ENCODE data around the gene IRX3.

IRX3 gene

DNA sequence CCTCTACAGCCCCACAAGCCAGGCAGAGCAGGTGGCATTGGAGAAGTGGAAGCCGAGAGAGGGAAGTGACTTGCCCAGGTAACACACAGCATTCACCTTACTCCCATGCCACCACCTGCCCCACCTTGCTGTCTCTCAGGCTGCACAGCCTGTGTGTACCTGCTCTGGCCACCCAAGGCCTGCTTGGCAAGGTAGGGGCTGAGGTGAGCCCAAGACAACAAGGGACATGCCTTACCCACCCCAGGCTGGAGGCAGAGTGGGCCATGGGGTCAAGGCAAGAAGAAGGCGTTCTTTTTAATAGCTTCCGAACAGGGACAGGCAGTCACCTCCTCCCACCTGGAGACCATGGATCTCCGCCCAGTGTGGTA lies 40.1 kb downstream of the IRX3 start:
- H3K27ac ChIP-seq (ENCODE audit: low read length), result no peak overlapping the region
- H3K36me3 ChIP-seq (replicated peaks; ENCODE audit: insufficient read depth, low read length), result no peaks in the 10 kb centered on the region
- H3K27me3 ChIP-seq (replicated peaks; ENCODE audit: insufficient read depth, low read length), result no peaks in the 10 kb centered on the region

DNA sequence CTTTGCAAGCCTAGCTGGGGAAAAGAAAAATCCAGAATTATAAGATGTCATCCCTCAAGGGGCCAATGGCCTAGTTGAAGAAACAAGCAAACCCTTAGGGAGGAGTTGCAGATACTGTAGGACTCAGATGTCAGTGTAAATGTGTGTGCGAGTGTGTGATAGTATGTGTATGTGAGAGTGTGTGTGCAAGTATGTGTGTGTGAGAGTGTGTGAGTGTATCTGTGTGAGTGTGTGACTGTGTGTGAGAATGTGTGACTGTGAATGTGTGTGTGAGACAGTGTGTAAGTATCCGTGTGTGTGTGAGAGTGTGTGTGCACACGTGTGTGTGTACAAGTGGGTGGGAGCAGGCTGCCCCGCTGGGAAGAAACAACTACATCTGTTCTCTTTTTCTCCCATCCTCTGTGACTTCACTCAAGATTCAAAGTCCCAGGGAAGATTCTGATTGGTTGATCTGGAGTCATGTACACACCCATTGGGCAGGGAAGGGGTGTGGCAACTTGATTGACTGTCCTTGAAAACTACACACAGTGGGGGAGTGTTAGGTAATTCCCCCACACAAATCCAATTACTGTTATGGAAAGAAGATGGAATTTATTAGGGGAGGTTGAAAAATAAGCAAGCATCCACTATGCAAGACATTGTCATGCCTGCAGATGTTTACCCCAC lies 40.7 kb downstream of the IRX3 start:
- Histone ChIP-seq H3K27me3 (replicated peaks; ENCODE audit: insufficient read depth, low read length) (no peaks in the 10 kb centered on the region), H4K20me1 (ENCODE audit: insufficient read depth, low read length) (no peaks in the 10 kb centered on the region), H3F3A (ENCODE audit: insufficient read depth, low read length) (no peaks in the 10 kb centered on the region), H3K4me2 (ENCODE audit: low read depth, low read length) (no peak overlapping the region), H3K36me3 (replicated peaks; ENCODE audit: insufficient read depth, low read length) (no peaks in the 10 kb centered on the region), H3K9ac (ENCODE audit: low read length) (no peak overlapping the region), H3K79me2 (ENCODE audit: low read length) (no peaks in the 10 kb centered on the region), H3K4me3 (ENCODE audit: low read length) (no peak overlapping the region), H3K4me1 (ENCODE audit: low read length) (no peaks in the 10 kb centered on the region), H2AFZ (ENCODE audit: low read length) (no peak overlapping the region), H3K9me3 (replicated peaks; ENCODE audit: insufficient read depth, low read length) (no peaks in the 10 kb centered on the region), H3K27ac (ENCODE audit: low read length) (no peak overlapping the region), H3K9me2 (replicated peaks; ENCODE audit: insufficient read depth, low read length) (no peaks in the 10 kb centered on the region)
- DNase-seq, result no peak
- TF ChIP-seq EZH2 (optimal IDR thresholded peaks at IDR 0.05; ENCODE audit: low read depth, low read length), result no peak
- TF ChIP-seq EZH2phosphoT487 (IDR thresholded peaks at IDR 0.05; ENCODE audit: low read length), result no peak
- TF ChIP-seq, protein P1, sequence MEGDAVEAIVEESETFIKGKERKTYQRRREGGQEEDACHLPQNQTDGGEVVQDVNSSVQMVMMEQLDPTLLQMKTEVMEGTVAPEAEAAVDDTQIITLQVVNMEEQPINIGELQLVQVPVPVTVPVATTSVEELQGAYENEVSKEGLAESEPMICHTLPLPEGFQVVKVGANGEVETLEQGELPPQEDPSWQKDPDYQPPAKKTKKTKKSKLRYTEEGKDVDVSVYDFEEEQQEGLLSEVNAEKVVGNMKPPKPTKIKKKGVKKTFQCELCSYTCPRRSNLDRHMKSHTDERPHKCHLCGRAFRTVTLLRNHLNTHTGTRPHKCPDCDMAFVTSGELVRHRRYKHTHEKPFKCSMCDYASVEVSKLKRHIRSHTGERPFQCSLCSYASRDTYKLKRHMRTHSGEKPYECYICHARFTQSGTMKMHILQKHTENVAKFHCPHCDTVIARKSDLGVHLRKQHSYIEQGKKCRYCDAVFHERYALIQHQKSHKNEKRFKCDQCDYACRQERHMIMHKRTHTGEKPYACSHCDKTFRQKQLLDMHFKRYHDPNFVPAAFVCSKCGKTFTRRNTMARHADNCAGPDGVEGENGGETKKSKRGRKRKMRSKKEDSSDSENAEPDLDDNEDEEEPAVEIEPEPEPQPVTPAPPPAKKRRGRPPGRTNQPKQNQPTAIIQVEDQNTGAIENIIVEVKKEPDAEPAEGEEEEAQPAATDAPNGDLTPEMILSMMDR (IDR thresholded peaks at IDR 0.05; ENCODE audit: low read length), result no peak

More for the DNA sequence above, 40.1 kb downstream of the IRX3 start:
- no peak overlapping the region for H3K4me3 ChIP-seq (ENCODE audit: low read length)
- H3K4me2 ChIP-seq (ENCODE audit: low read depth, low read length), result no peak overlapping the region
- no peaks in the 10 kb centered on the region for H3K79me2 ChIP-seq (ENCODE audit: low read length)
- no peak for DNase-seq
- H4K20me1 ChIP-seq (ENCODE audit: insufficient read depth, low read length), result no peaks in the 10 kb centered on the region
- H3K9me2 ChIP-seq (replicated peaks; ENCODE audit: insufficient read depth, low read length), result no peaks in the 10 kb centered on the region
- no peaks in the 10 kb centered on the region for H3K4me1 ChIP-seq (ENCODE audit: low read length)
- TF ChIP-seq EZH2phosphoT487 (IDR thresholded peaks at IDR 0.05; ENCODE audit: low read length), result no peak
- no peak for TF ChIP-seq EZH2 (optimal IDR thresholded peaks at IDR 0.05; ENCODE audit: low read depth, low read length)
- TF ChIP-seq, protein P1 (IDR thresholded peaks at IDR 0.05; ENCODE audit: low read length), result no peak
- H3K9ac ChIP-seq (ENCODE audit: low read length), result no peak overlapping the region
- no peaks in the 10 kb centered on the region for H3F3A ChIP-seq (ENCODE audit: insufficient read depth, low read length)
- no peaks in the 10 kb centered on the region for H3K9me3 ChIP-seq (replicated peaks; ENCODE audit: insufficient read depth, low read length)
- no peak overlapping the region for H2AFZ ChIP-seq (ENCODE audit: low read length)

DNA sequence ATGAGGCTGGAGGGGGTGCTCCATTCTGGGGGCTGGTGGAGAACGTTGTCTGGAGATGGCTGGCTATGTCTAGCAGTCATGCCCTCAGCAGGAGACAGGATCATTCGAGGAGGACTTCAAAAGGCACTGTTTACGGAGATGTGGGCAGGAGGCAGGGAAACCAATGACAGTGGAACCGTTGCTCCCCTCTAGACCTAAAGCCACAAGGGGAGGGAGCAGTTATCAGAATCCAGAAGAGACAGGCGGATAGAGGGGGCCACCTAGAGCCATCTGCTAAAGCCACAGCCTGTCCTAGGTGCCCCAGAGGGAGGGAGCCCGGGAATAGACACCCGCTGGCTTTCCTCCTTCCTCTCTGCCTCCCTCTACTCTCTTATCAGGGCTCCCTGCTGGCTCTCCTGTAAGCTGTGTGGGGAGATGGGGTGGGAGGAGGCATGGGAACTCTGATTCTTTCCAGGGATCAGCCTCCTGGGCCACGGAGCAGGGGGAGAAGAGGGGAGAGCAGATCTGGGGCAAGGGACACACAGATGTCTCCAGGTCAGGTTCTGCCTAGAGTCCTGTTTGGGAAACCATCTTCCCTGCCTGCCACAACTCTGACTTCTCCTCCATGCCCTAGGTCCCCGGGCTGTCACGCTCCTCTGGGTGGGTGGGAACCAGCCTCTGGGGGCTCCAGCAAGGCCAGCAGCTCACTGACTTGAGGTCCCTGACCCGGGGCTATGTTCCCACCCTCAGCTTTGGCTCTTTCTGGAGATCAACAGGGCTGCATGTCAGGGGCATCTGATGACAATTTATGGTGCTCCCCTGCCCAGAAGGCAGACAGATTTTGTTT lies 42.3 kb downstream of the IRX3 start:
- Histone ChIP-seq H3K27me3 (replicated peaks; ENCODE audit: insufficient read depth, low read length) (no peaks in the 10 kb centered on the region), H3K27ac (ENCODE audit: low read length) (no peak overlapping the region), H3F3A (ENCODE audit: insufficient read depth, low read length) (no peaks in the 10 kb centered on the region), H3K4me1 (ENCODE audit: low read length) (no peaks in the 10 kb centered on the region), H3K9me3 (replicated peaks; ENCODE audit: insufficient read depth, low read length) (no peaks in the 10 kb centered on the region), H3K79me2 (ENCODE audit: low read length) (no peaks in the 10 kb centered on the region), H3K4me3 (ENCODE audit: low read length) (no peak overlapping the region), H3K36me3 (replicated peaks; ENCODE audit: insufficient read depth, low read length) (no peaks in the 10 kb centered on the region), H2AFZ (ENCODE audit: low read length) (no peak overlapping the region), H3K9me2 (replicated peaks; ENCODE audit: insufficient read depth, low read length) (no peaks in the 10 kb centered on the region), H4K20me1 (ENCODE audit: insufficient read depth, low read length) (no peaks in the 10 kb centered on the region), H3K4me2 (ENCODE audit: low read depth, low read length) (no peak overlapping the region), H3K9ac (ENCODE audit: low read length) (no peak overlapping the region)
- DNase-seq, result no peak
- TF ChIP-seq, protein P1 (IDR thresholded peaks at IDR 0.05; ENCODE audit: low read length), result no peak
- no peak for TF ChIP-seq EZH2phosphoT487 (IDR thresholded peaks at IDR 0.05; ENCODE audit: low read length)
- no peak for TF ChIP-seq EZH2 (optimal IDR thresholded peaks at IDR 0.05; ENCODE audit: low read depth, low read length)
